K562 (cell line): Measurements from ENCODE around the gene SURF6.

Experiments
- CTCF ChIP-seq, 3 experiments: IDR thresholded peaks in 2 of 3; conservative IDR thresholded peaks in 1 of 3; 2 replicates each; pipeline ENCODE4 v1.5.1; 2011 to 2012; ENCODE audit warnings: low read length in 3 of 3, mild to moderate bottlenecking in 3 of 3, control low read depth in 2 of 3, improper control_type of control experiment in 1 of 3, inconsistent platforms in 1 of 3, low read depth in 1 of 3, mixed read lengths in 1 of 3, moderate library complexity in 1 of 3; ENCODE audit not compliant: insufficient read depth in 2 of 3
- HEY1 ChIP-seq: fragments of 250-450 bp; sonication (Bioruptor Pico); IDR thresholded peaks from 2 replicates; pipeline ENCODE4 v1.5.0; 2020; ENCODE audit warnings: mild to moderate bottlenecking, moderate library complexity, borderline replicate concordance
- MNT ChIP-seq, 2 experiments: fragments of 450-650 bp; conservative IDR thresholded peaks; 2 replicates each; pipeline ENCODE4 v1.6.1; 2017; ENCODE audit warnings: mild to moderate bottlenecking in 2 of 2, moderate library complexity in 2 of 2
- NFE2L1 ChIP-seq: fragments of 450-650 bp; IDR thresholded peaks from 2 replicates; pipeline ENCODE4 v1.6.1; 2016; ENCODE audit warnings: missing genetic modification characterization, low read depth, mild to moderate bottlenecking, missing compliant biosample characterization, moderate library complexity, borderline replicate concordance

- TF ChIP-seq CTCF (IDR thresholded peaks at IDR 0.05 in 2 of 3, conservative IDR thresholded peaks at IDR 0.05 in 1 of 3; ENCODE audit: insufficient read depth in 2 of 3, low read depth in 1 of 3, low read length in 3 of 3) (no peak), NFE2L1 (tag) (no peak), HEY1 (no peak), MNT (conservative IDR thresholded peaks at IDR 0.05) (no peak)
Observed at GRCh38 chr9:133379153-133380086, 43.4 kb upstream of the SURF6 start.
